Measurements from ENCODE around the gene SPRR2D.
"Not testable (repeated sequence)": the region's sequence is repeated elsewhere in the genome, so short reads cannot be mapped to it uniquely, and the experiment has no call there.

The SPRR2D gene

DNA sequence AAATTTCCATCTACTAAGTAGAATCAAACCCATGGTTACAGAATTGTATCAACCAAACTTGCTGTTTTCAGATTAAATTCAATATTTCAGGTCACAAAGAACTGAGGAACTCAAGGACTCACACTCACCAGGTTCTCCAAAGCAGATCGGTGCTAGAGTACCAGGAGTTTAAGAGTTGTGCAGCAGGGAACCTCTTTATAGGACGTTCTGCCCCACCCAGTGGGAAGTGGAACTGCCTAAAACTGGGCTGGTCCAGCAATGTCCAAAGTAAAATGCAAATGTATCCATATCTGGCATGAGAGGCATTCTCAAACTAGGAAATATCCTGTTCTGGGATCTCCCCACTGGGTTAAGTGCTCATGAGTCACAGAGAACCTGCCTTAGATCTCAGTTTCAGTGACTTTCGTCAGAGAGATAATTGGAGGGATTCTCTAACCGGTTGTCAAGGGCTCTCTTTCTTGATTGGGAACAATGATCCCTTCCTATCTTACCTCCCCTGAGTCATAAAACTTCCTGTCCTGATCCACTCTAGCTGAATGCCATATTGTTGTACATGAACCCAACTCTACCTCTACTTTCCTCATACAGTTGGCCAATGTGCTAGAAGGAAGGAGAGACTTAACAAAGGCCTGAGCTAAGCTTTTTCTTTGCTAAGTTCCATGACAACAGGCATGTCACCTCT, at the start of gene SPRR2D:
Gene SPRR2D (minus strand): TSS at position 171 of the 682 bp plus-strand sequence. CDS start 774 bp downstream, outside the sequence.
- H3K27ac Mint-ChIP-seq, result no peak within 1 kb of the TSS
- H3K4me3 Mint-ChIP-seq, result no peak within 1 kb of the TSS
- H3K9me3 Mint-ChIP-seq, result peaks cover 4% of the 10 kb centered on the region
- DNase-seq (ENCODE audit: low spot score in 2 of 2), result no peak
- no peak for ATAC-seq (ENCODE audit: low read depth)
- H3K4me1 Mint-ChIP-seq, result no peaks in the 10 kb centered on the region
- no peaks in the 10 kb centered on the region for H3K36me3 Mint-ChIP-seq
- H3K27me3 Mint-ChIP-seq, result peaks cover 33% of the 10 kb centered on the region

DNA sequence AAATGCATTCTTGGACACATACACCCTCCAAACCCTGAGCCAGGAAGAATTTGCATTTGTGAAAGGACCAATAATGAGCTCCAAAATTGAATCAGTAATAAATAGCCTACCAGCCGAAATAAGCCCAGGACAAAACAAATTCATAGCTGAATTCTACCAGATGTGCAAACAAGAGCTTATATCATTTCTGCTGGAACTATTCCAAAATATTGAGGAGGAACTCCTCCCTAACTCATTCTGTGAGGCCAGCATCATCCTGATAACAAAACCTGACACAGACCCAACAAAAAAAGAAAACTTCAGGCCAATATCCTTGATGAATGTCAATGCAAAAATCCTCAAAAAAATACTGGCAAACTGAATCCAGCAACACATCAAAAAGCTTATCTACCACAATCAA, 46.7 kb upstream of the SPRR2D start:
- Mint-ChIP-seq H3K4me1 (no peaks in the 10 kb centered on the region), H3K27me3 (peaks cover 12% of the 10 kb centered on the region), H3K36me3 (no peaks in the 10 kb centered on the region), H3K9me3 (no peaks in the 10 kb centered on the region), H3K27ac (no peak overlapping the region), H3K4me3 (no peak overlapping the region)
- no peak for DNase-seq (ENCODE audit: low spot score in 2 of 2)
- ATAC-seq (ENCODE audit: low read depth), result no peak

DNA sequence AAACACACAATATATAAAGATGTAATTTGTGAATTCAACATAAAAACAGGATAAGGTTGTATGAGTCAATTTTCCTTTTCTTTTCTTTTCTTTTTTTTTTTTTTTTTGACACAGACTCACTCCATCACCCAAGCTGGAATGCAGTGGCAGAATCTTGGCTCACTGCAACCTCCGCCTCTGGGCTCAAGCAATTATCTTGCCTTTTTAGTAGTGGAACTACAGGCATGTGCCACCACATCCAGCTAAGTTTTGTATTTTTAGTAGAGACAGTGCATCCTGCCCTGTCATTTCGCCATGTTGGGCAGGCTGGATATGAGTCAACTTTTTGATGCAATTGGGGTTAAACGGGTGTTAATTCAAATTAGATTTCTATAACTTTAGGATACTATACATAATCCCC, 40.8 kb upstream of the SPRR2D start:
- Mint-ChIP-seq H3K27me3 (peaks cover 16% of the 10 kb centered on the region), H3K4me3 (no peak overlapping the region), H3K36me3 (no peaks in the 10 kb centered on the region), H3K9me3 (peaks cover 9% of the 10 kb centered on the region), H3K27ac (no peak overlapping the region), H3K4me1 (no peaks in the 10 kb centered on the region)
- DNase-seq (ENCODE audit: low spot score in 2 of 2) (no peak), ATAC-seq (ENCODE audit: low read depth) (no peak)

DNA sequence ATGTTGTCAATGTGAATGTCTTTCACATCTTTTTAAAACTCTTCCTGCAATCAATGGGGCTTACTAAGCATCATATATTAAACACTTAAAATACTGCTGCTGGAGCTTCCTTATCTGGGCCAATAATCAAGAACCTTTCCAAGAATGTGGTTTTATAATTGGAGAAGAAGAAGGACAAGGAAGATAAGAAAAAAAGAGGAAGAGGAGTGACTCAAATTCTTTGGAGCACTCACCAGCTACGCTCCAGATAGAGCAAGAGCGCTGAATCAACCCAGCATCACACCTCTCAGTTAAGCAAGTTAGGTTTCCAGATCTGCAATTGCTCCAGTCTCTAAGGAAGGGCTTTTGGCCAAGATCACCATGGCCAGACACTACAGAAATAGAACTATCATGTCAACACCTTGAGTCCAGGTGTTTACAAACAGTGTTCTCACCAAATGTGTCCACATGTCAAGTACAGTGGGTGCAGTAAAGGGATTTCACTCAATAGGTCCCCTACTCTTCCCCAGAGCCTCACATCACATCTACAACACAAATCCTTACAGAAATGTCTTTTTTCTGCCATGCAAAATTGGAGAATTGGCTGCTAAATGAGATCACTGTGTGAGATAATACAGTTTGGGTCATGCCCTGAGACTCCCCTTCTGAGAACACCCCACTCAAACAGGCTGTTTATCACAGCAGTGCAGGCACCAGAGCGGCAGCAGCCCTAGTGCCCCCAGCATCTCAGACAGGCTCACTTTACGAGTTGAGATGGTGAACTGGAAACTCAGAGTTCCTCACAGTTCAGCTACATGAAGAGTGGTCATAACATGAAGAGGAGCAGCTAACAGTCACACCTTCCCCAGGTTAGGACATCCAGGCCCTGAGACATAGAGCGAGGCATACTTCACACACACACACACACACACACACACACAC, 32.1 kb upstream of the SPRR2D start:
- no peak overlapping the region for H3K4me3 Mint-ChIP-seq
- H3K36me3 Mint-ChIP-seq, result no peaks in the 10 kb centered on the region
- no peaks in the 10 kb centered on the region for H3K9me3 Mint-ChIP-seq
- H3K27me3 Mint-ChIP-seq, result peaks cover 4% of the 10 kb centered on the region
- H3K27ac Mint-ChIP-seq, result no peak overlapping the region
- DNase-seq (ENCODE audit: low spot score in 2 of 2), result no peak
- H3K4me1 Mint-ChIP-seq, result no peaks in the 10 kb centered on the region
- ATAC-seq (ENCODE audit: low read depth), result no peak

DNA sequence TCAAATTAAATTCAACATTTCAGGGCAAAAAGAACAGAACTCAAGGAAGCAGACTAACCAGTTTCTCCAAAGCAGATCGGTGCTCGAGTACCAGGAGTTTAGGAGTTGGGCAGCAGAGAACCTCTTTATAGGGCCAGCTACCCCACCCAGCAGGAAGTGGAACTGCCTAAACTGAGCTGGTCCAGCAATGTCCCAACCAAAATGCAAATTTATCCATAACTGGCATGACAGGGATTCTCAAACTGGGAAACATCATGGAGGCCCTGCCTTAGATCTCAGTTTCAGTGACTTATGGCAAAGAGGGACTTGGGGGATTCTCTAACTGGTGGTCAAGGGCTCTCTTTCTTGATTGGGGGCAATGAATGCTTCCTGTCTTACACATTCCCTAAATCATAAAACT, 30.6 kb upstream of the SPRR2D start, which contains the start of gene SPRR2B:
Gene SPRR2B (minus strand): TSS at position 101 of the 400 bp plus-strand sequence. CDS start 772 bp downstream, outside the sequence.
- Mint-ChIP-seq H3K36me3 (no peaks in the 10 kb centered on the region), H3K27me3 (peaks cover 2% of the 10 kb centered on the region), H3K27ac (no peak within 1 kb of the TSS), H3K4me1 (no peaks in the 10 kb centered on the region), H3K9me3 (no peaks in the 10 kb centered on the region), H3K4me3 (no peak within 1 kb of the TSS)
- no peak for DNase-seq (ENCODE audit: low spot score in 2 of 2)
- ATAC-seq (ENCODE audit: low read depth), result no peak

DNA sequence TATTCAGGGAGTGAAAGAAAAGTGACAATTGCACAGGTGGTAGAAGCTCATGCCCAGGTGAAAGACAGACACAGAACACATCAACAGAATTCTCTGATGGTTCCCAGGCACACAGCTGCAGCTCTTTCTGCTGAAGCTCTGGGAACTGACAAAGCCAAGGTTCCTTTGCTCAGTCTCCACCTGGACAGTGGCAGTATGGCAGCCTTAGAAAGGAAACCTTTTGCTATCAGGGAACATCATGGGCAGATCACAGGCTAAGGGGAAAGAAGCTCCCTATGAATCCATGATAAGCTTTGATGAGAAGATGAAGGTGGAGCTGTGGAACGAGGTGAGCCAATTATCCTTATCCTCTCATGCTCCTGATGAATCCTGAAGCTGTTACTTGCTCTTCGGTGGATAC, 29.3 kb upstream of the SPRR2D start:
- Mint-ChIP-seq H3K36me3 (no peaks in the 10 kb centered on the region), H3K27me3 (peaks cover 4% of the 10 kb centered on the region), H3K9me3 (no peaks in the 10 kb centered on the region), H3K4me1 (no peaks in the 10 kb centered on the region), H3K4me3 (no peak overlapping the region), H3K27ac (no peak overlapping the region)
- ATAC-seq (ENCODE audit: low read depth) (no peak), DNase-seq (ENCODE audit: low spot score in 2 of 2) (no peak)

DNA sequence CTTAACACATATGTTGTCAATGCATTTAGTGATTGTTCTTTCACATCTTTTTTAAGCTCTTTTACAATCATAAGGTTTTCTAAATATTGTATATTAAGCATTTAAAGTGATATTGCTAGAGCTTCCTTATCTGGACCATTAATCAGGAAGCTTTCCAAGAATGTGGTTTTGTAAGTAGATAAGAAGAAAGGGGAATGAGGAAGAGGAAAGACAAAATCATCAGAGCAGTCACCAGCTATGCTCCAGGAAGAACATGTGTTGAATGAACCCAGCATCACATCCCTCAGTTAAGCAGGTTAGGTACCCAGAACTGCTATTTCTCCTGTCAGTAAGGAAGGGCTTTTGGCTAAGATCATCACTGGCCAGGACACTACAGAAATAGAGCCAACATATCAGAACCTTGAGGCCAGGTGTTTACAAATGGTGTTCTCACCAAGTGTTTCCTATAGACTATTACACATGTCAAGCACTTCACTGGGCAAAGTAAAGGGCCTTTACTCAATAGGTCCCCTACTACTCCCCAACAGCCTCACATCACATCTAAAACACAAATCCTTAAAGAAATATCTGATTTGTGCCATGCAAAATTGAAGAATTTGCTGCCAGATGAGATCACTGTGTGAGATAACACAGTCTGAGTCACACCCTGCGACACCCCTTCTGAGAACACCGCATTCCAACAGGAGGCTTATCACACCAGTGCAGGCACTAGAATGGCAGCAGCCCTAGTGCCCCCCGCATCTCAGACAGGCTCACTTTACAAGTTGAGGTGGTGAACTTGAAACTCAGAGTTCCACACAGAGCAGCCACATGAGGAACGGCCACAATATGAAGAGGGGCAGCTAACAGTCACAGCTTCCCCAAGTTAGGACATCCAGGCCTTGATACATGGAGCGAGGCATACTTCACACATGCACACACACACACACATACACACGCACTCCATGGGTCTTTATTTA, 18.2 kb upstream of the SPRR2D start:
- H3K27ac Mint-ChIP-seq, result no peak overlapping the region
- no peak overlapping the region for H3K4me3 Mint-ChIP-seq
- no peak for ATAC-seq (ENCODE audit: low read depth)
- peaks cover 15% of the 10 kb centered on the region for H3K27me3 Mint-ChIP-seq
- H3K9me3 Mint-ChIP-seq, result no peaks in the 10 kb centered on the region
- no peaks in the 10 kb centered on the region for H3K36me3 Mint-ChIP-seq
- H3K4me1 Mint-ChIP-seq, result no peaks in the 10 kb centered on the region
- no peak for DNase-seq (ENCODE audit: low spot score in 2 of 2)

DNA sequence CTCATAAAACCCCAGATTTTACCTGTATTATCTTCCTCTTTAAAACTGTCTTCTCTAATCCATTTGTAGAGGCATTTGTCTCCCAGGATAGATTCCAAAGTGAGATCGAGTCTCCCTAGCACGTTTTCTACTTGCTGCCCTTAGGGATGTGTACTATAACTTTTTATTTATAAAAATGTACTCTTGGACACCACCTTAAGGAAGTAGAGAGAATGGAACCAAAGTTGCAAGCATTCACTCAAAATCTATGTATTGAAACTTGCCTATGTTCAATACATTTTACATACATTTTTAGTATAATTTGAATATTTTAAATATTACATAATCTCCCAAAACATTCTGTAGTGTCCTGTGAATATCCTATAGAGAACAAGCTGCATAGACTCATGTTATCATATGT, 17.2 kb upstream of the SPRR2D start:
- H3K27me3 Mint-ChIP-seq, result peaks cover 19% of the 10 kb centered on the region
- ATAC-seq (ENCODE audit: low read depth) (no peak), DNase-seq (ENCODE audit: low spot score in 2 of 2) (no peak)
- H3K4me1 Mint-ChIP-seq, result no peaks in the 10 kb centered on the region
- H3K27ac Mint-ChIP-seq, result no peak overlapping the region
- no peaks in the 10 kb centered on the region for H3K36me3 Mint-ChIP-seq
- H3K4me3 Mint-ChIP-seq, result no peak overlapping the region
- H3K9me3 Mint-ChIP-seq, result no peaks in the 10 kb centered on the region

DNA sequence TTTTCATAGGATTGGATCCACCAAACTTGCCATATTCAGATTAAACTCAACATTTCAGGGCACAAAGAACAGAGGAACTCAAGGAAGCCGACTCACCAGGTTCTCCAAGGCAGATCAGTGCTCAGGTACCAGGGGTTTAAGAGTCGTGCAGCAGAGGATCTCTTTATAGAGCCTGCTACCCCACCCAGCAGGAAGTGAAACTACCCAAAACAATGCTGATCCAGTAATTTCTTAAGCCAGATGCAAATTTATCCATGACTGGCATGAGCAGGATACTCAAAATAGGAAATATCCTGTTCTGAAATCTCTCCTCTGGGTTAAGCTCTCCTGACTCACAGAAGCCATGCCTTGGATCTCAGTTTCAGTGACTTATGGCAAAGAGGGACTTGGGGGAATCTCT, 16.5 kb upstream of the SPRR2D start, which contains the start of gene SPRR2A:
Gene SPRR2A (minus strand): TSS at position 138 of the 400 bp plus-strand sequence. CDS start 777 bp downstream, outside the sequence.
- Mint-ChIP-seq H3K4me1 (no peaks in the 10 kb centered on the region), H3K4me3 (no peak within 1 kb of the TSS), H3K27me3 (peaks cover 20% of the 10 kb centered on the region), H3K27ac (no peak within 1 kb of the TSS), H3K36me3 (no peaks in the 10 kb centered on the region), H3K9me3 (peaks cover 4% of the 10 kb centered on the region)
- ATAC-seq (ENCODE audit: low read depth) (no peak), DNase-seq (ENCODE audit: low spot score in 2 of 2) (no peak)

DNA sequence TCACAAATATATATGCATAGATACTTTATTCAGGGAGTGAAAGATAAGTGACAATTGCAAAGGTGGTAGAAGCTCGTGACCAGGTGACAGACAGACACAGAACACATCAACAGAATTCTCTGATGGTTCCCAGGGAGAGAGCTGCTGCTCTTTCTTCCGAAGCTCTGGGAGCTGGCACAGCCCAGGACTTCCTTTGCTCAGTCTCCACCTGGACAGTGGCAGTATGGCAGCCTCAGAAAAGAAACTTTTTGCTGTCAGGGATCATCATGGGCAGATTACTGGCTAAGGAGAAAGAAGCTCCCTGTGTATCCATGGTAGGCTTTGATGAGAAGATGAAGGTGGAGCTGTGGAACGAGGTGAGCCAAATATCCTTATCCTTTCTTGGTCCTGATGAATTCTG, 15.2 kb upstream of the SPRR2D start:
- not testable (repeated sequence) for H3K9me3 Mint-ChIP-seq; H3K27ac Mint-ChIP-seq; H3K4me3 Mint-ChIP-seq; DNase-seq (ENCODE audit: low spot score in 2 of 2); H3K36me3 Mint-ChIP-seq; H3K4me1 Mint-ChIP-seq; ATAC-seq (ENCODE audit: low read depth)
- peaks cover 22% of the 10 kb centered on the region for H3K27me3 Mint-ChIP-seq

DNA sequence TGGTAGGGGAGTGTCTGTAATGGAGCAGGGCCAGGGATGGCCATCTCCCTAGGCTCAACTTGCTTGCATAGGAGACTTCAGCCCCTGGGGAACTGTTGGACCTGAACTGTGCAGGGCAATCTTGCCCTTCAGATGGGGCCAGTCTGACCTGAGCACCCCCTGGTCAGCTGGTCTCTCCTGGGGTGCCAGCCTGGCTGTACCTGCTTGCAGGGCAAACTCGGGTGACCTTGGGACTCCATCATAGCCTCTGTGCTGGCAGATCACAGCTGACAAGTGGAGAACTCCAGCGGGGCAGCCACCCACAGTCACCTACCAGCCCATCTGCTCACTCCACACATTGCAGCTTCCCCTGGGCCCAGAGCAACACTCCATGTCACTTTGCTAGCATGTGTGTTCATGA, 8.3 kb upstream of the SPRR2D start:
- ATAC-seq (ENCODE audit: low read depth), result no peak

DNA sequence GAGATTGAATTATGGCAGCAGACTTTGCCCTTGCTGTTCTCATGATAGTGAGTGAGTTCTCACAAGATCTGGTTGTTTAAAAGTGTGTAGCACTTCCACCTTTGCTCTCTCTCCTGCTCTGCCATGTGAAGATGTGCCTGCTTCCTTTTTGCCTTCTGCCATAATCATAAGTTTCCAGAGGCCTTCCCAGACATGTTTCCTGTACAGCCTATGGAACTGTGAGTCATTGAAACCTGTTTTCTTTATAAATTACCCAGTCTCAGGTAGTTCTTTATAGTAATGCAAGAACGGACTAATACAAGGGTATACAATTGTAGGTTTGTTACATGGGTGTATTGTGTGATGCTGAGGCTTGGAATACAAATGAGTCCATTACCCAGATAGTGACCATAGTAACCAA, 5.7 kb downstream of the SPRR2D start:
- DNase-seq (ENCODE audit: low spot score in 2 of 2) (no peak), ATAC-seq (ENCODE audit: low read depth) (no peak)
- H3K9me3 Mint-ChIP-seq, result peaks cover 4% of the 10 kb centered on the region
- no peaks in the 10 kb centered on the region for H3K4me1 Mint-ChIP-seq
- H3K27me3 Mint-ChIP-seq, result peaks cover 15% of the 10 kb centered on the region
- H3K4me3 Mint-ChIP-seq, result no peak overlapping the region
- H3K27ac Mint-ChIP-seq, result no peak overlapping the region
- H3K36me3 Mint-ChIP-seq, result no peaks in the 10 kb centered on the region

More for the DNA sequence above, 8.3 kb upstream of the SPRR2D start:
- peaks cover 24% of the 10 kb centered on the region for H3K27me3 Mint-ChIP-seq
- H3K9me3 Mint-ChIP-seq, result peaks cover 6% of the 10 kb centered on the region
- H3K4me3 Mint-ChIP-seq, result no peak overlapping the region
- no peaks in the 10 kb centered on the region for H3K4me1 Mint-ChIP-seq
- no peak for DNase-seq (ENCODE audit: low spot score in 2 of 2)
- H3K36me3 Mint-ChIP-seq, result no peaks in the 10 kb centered on the region
- H3K27ac Mint-ChIP-seq, result no peak overlapping the region

DNA sequence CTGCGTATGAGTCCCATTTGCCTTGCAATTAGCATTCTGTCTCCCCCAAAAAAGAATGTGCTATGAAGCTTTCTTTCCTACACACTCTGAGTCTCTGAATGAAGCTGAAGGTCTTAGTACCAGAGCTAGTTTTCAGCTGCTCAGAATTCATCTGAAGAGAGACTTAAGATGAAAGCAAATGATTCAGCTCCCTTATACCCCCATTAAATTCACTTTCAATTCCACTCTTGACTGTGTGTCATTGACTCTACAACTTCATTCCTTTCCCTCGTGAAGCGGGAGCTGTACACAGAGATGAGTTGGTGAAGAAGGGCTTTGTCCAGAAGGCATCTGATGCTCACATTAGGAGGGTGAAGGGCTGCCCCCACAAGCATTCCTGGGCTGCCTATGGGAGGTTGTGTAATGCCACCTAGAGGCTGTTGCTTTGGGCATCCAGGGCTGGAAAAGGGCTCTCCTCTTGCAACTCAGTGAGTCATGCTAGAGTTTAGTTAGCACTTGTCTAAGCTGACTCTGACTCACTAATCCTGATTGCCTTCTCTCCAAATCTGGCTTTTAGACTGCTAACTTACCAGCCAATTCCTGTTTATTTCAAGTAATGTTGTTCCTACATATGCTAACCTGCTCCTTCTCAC, 8.1 kb downstream of the SPRR2D start:
- no peaks in the 10 kb centered on the region for H3K4me1 Mint-ChIP-seq
- no peak for ATAC-seq (ENCODE audit: low read depth)

More for the DNA sequence above, 8.1 kb downstream of the SPRR2D start:
- no peak overlapping the region for H3K4me3 Mint-ChIP-seq
- peaks cover 9% of the 10 kb centered on the region for H3K27me3 Mint-ChIP-seq
- peaks cover 1% of the 10 kb centered on the region for H3K36me3 Mint-ChIP-seq
- no peaks in the 10 kb centered on the region for H3K9me3 Mint-ChIP-seq
- no peak overlapping the region for H3K27ac Mint-ChIP-seq
- DNase-seq (ENCODE audit: low spot score in 2 of 2), result no peak
